Endometrial microvascular endothelial cells (primary cell): ENCODE data around the gene CYP19A1. TPM values are rescaled to one million over a fixed set of nuclear protein-coding genes. Genes with fewer than 3 reads are reported as not detected.

Experiments
- in situ Hi-C: cut with HindIII; loops from 2 replicates; pipeline ENCODE4 v1.10.0; 2017; ENCODE audit warnings: low sequenced_read_pairs, low pct_unique_long_range_greater_than_20kb; ENCODE audit errors: inconsistent ontology term
- total RNA-seq: library from RNA; depleted of rRNA; stranded (reverse); fragments of >200 nt; gene quantifications from one replicate; pipeline ENCODE4 v1.2.3, GENCODE V29; 2015; ENCODE audit errors: inconsistent ontology term

CYP19A1 gene
- total RNA-seq, 1 donor from 2014 or later = not detected

- in situ Hi-C loops = no loop called here
Measured at GRCh38 chr15:51180534-51180933, 157.9 kb downstream of the CYP19A1 start.

- in situ Hi-C loops = no loop called here
Measured at GRCh38 chr15:51180011-51180410, 158.4 kb downstream of the CYP19A1 start.

- in situ Hi-C loops = no loop called here
Measured at GRCh38 chr15:51172193-51172592, 166.2 kb downstream of the CYP19A1 start.

- in situ Hi-C loops = no loop called here
Measured at GRCh38 chr15:51171634-51171932, 166.8 kb downstream of the CYP19A1 start.

GRCh38 chr15:51170882-51171633 is 167.3 kb downstream of the CYP19A1 start:
- in situ Hi-C loops = no loop called here

- in situ Hi-C loops = no loop called here
Measured at GRCh38 chr15:51168700-51169099, 169.7 kb downstream of the CYP19A1 start.

GRCh38 chr15:51163843-51164242 is 174.6 kb downstream of the CYP19A1 start:
- in situ Hi-C loops = no loop called here

- in situ Hi-C loops = no loop called here
Measured at GRCh38 chr15:51162865-51163762, 175.3 kb downstream of the CYP19A1 start.

GRCh38 chr15:51161491-51162220 is 176.7 kb downstream of the CYP19A1 start:
- in situ Hi-C loops = no loop called here

- in situ Hi-C loops = no loop called here
Measured at GRCh38 chr15:51160484-51160883, 177.9 kb downstream of the CYP19A1 start.

Other genes starting within 250 kb of the CYP19A1 start
- gene TNFAIP8L3, start 243.7 kb downstream of the CYP19A1 start, total RNA-seq = 17.7 TPM
- not detected for gene GLDN, start 3.1 kb upstream of the CYP19A1 start, total RNA-seq